ENCODE results near the gene GTF3C6.
A peak's percentile ranks its signal among the peaks of the same experiment; 100 is the strongest.

Gene GTF3C6

GRCh38 chr6:110958329-110959192, at the start of gene GTF3C6:
TSS of gene GTF3C6 (plus strand) at chr6:110958706. CDS start at chr6:110958770, 64 bp downstream.
- TF ChIP-seq CTCF (IDR thresholded peaks at IDR 0.05; ENCODE audit: low read depth, low read length): no peak
- in situ Hi-C loops (cut with HindIII; ENCODE audit: low sequenced_read_pairs): loop anchor here (10.0 kb wide), 1 partner anchor 424 kb away; no protein-coding TSS in a partner anchor
- peak within 1 kb of the TSS; percentile 71 for H3K4me3 ChIP-seq (ENCODE audit: low read depth, low read length)
- DNase-seq (ENCODE audit: low read depth, low spot score): peak; percentile 95

- DNase-seq (ENCODE audit: low read depth, low spot score): no peak
- no peak for TF ChIP-seq CTCF (IDR thresholded peaks at IDR 0.05; ENCODE audit: low read depth, low read length)
- in situ Hi-C loops (cut with HindIII; ENCODE audit: low sequenced_read_pairs): no loop called here
- no peak overlapping the region for H3K4me3 ChIP-seq (ENCODE audit: low read depth, low read length)
Observed at GRCh38 chr6:110930781-110931180, 27.7 kb upstream of the GTF3C6 start.

GRCh38 chr6:110933912-110934311, 24.6 kb upstream of the GTF3C6 start:
- no peak for DNase-seq (ENCODE audit: low read depth, low spot score)
- TF ChIP-seq CTCF (IDR thresholded peaks at IDR 0.05; ENCODE audit: low read depth, low read length): no peak
- in situ Hi-C loops (cut with HindIII; ENCODE audit: low sequenced_read_pairs): no loop called here
- no peak overlapping the region for H3K4me3 ChIP-seq (ENCODE audit: low read depth, low read length)

GRCh38 chr6:110934381-110934898, 24.1 kb upstream of the GTF3C6 start:
- DNase-seq (ENCODE audit: low read depth, low spot score): no peak
- TF ChIP-seq CTCF (IDR thresholded peaks at IDR 0.05; ENCODE audit: low read depth, low read length): no peak
- in situ Hi-C loops (cut with HindIII; ENCODE audit: low sequenced_read_pairs): no loop called here
- H3K4me3 ChIP-seq (ENCODE audit: low read depth, low read length): no peak overlapping the region

GRCh38 chr6:110935171-110935570, 23.3 kb upstream of the GTF3C6 start:
- no peak overlapping the region for H3K4me3 ChIP-seq (ENCODE audit: low read depth, low read length)
- in situ Hi-C loops (cut with HindIII; ENCODE audit: low sequenced_read_pairs): no loop called here
- DNase-seq (ENCODE audit: low read depth, low spot score): no peak
- TF ChIP-seq CTCF (IDR thresholded peaks at IDR 0.05; ENCODE audit: low read depth, low read length): no peak

- H3K4me3 ChIP-seq (ENCODE audit: low read depth, low read length): no peak overlapping the region
- in situ Hi-C loops (cut with HindIII; ENCODE audit: low sequenced_read_pairs): no loop called here
- no peak for TF ChIP-seq CTCF (IDR thresholded peaks at IDR 0.05; ENCODE audit: low read depth, low read length)
- no peak for DNase-seq (ENCODE audit: low read depth, low spot score)
Observed at GRCh38 chr6:110938171-110938570, 20.3 kb upstream of the GTF3C6 start.
